NAMALWA (cell line): ENCODE results near the gene MAML3.

Source experiments
- DNase-seq: peaks from one replicate; pipeline ENCODE4 v3.0.0-alpha.2; 2015; ENCODE audit warnings: low spot score

MAML3 gene

GRCh38 chr4:140046016-140046415 lies 108.0 kb downstream of the MAML3 start:
- no peak for DNase-seq

DNA sequence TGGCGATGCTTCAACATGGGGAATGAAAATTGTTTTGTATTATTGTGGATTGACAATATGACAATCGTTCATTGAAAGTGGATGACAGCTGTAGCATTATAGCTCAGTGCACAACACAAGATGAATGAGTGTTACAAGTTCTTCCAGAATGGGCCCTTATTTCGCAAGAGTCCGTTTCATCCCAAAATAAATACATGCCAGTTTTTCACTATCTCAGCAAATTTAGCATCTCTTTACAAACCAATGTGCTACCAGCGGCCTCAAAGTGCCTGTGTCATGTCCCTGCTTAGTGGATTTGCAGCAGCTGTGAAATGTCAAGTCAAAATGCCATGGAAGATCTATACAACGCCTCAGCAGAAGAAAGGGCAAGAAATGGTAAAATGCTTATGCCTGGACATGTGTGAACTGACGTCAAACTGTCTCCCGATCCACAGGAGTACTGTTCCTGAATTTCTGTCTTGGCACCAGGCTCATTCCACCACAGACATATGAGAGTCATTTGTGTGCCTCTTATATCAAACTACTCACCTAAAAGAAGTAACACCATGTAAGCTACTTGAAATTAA lies 109.6 kb downstream of the MAML3 start:
- no peak for DNase-seq

DNA sequence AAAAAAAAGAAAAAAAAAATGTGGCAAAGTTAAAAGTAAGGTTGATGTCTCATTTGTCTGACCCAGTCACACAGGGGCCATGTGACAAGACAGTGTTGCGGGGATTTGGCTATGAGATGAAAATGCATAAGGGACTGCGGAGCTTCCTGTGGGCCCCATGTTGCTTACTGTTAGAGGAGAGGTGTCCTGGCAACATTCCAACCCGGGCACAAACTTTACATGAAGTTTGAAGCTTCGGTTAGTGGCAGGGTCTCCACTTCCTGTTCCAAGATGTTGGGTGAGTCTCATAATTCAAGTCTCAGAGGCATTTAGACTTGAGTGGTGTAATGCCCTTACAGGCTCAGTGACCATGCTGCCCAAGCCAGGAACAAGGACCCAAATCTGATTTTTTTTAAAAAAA lies 111.3 kb downstream of the MAML3 start:
- DNase-seq = no peak

DNA sequence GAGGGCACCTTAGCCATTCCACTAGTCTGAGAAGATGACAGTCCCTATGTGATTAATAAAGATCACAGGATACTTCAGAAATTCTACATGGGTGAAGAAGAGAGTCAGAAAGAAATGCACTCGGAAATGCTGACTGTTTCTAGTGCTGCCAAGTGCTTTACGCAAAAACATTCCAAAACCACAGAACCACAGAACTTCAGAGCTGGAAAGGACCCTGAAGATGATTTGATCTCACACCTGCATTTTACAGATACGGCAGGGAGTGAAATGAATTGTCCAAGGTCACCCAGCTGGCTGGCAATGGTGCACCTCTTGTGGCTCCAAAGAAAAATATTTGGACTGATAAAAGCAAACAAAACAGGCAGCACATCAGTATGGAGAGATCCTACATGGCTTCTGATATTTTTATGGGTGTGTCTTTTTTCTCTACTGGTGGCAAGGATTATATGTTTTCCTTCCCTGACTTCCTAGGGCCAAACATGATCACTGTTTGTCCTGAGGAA lies 115.9 kb downstream of the MAML3 start:
- DNase-seq = no peak

DNA sequence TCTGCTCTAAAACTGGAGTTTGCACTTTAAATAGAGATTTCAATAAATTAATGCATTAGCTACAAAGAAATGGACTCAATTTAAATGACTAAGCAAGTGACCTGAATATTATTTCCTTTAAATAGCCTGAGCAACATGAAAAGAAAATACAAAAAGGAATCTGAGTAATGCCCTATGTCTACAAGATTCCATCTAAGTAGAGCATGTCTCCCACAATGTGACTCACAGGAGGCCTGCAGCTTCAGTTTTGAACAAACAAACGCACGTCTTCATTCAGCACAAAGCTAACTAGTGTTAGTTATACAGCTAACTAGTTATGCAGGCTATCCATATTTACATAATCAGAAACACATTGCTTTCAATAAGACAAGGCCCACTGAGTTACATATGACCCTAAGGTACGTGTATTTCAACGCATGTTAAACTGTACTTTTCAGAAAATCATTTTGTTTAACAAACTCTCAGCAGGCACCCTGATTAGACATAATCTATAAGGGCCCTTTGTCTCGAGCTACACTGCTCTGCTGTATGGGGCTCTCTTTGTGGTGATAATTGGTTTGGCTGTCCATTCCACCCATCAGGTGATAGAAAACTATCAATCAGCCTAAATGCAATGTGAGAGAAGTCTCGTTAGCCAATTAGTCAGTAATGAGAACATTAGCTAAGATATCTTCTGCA lies 116.5 kb downstream of the MAML3 start:
- DNase-seq = no peak

DNA sequence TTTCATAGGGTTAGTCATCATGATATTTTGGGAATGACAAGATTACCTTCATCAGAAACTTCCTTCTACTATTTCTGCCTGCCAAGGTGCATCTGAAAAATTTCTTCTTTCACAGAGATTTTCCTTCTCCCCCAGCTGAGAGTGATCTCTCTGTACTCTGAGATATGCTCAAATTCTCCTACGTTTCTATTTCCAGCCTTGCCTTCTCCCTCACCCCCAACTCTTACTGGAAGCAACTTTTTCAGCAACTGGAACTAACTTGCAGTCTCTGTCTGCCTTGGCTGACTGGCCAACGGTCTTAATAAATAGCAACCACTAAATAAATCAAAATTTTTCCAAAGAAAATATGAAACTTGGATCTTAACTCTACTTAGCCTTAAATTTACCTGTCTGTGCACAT lies 122.3 kb downstream of the MAML3 start:
- DNase-seq = no peak

DNA sequence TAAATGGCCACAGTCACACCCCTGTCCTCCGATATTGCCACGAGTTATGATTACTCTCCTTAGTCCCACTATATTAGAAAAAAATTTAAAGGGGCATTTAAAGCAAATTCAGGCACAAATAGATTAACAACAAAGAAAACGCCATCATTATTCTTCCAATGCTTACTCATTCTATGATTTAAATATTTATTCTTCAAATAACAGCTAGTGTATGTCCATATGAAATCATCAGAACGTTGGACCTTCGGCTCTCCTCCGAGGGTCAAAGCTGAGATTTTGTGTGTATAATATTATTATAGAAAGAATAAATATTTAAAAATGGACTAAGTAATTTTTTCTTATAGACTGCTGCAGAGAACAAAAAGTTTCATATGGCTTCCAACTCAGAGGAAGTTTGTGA lies 122.9 kb downstream of the MAML3 start:
- DNase-seq = no peak

DNA sequence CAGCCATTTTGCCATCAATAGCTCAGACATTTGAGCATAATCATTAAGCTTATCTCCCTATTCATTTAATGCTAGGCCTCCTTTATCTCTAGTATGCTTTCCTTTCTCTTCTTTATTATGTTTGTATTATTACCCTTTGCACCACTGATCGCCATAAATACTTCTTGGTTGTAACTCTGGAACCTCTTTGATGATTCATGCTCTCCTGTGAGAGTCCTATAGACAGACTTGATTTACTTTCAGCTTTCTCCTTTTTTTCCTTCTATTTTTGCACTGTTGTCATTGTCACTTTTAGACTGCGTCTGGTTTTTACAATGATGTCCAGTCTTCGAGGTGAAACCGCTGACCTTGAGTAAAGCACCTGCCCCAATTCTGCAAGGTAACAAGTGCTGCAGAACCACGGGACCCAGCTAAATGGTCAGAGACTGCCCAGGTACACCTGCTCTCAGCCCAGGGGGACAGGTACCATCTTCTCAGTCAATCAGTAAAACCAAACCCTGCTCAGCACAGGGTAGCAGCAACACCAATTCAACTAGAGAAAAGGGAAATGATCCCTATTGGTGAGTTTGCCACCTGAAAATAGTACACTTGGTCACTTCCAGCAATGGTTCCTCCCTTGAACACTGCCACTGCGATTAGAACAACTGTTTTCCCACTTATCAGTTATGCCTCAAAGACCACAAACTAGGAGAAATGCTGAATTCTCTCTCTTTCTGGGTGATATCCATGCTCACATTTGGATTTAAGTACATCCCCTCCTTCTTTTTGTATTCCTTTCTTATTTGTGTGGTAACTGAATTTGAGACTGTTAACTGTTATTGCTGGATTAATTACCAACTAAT lies 125.1 kb downstream of the MAML3 start:
- no peak for DNase-seq

DNA sequence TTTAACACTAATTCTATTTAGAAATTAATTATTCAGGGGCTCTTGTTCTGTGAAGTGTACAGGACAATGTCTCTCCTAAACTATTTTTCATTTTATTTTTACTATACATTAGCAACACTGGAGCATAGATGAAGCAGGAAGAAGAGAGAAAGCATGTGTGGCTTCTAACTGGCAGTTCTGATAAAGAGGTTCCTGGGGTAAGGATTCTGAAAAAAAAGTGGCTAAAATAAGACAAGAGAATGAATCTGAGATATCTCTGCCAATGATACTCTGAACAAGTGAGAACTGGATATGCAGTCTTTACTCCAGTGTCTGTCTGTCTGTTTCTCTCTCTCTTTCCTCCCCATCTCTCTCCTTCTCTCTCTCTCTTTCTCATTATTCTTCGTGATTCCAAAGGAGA lies 125.9 kb downstream of the MAML3 start:
- no peak for DNase-seq

GRCh38 chr4:140027101-140027500 lies 126.9 kb downstream of the MAML3 start:
- DNase-seq = no peak

GRCh38 chr4:140025470-140025869 lies 128.5 kb downstream of the MAML3 start:
- no peak for DNase-seq

- DNase-seq = no peak
Measured at GRCh38 chr4:140020457-140021361, 133.3 kb downstream of the MAML3 start.

DNA sequence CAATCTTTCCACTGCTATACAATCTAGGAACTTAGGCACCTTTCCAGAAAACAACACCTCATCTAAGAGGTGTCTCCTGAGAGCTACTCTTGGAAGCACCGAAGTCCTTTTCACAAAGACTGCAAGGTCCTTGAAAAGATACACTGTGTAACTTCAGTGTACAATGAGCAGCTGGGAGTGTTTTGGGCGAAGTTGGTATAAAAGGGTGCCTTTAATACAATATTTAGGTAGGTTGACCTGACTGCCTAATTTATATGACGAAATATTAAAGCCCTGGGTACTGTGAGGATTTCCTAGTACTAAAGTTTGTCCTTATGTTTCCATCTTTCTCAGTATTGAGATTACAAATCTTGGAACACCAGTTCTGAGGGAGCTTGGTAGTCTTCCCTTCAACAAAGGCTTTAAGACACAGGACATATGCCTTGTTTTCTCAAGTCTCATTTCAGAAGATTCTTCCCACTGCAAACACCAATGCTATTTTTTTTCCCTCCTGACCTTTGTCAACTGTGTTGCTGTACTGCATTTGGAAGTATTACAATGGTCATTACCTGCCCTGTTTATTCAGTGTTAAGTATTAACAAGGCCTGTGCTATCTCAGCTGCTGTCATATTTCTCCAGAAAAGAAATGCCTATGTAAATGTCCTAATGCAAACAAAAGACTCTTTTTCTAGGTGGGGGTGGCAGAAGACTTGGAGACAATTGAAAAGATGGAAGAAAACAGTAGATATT lies 134.2 kb downstream of the MAML3 start:
- no peak for DNase-seq

DNA sequence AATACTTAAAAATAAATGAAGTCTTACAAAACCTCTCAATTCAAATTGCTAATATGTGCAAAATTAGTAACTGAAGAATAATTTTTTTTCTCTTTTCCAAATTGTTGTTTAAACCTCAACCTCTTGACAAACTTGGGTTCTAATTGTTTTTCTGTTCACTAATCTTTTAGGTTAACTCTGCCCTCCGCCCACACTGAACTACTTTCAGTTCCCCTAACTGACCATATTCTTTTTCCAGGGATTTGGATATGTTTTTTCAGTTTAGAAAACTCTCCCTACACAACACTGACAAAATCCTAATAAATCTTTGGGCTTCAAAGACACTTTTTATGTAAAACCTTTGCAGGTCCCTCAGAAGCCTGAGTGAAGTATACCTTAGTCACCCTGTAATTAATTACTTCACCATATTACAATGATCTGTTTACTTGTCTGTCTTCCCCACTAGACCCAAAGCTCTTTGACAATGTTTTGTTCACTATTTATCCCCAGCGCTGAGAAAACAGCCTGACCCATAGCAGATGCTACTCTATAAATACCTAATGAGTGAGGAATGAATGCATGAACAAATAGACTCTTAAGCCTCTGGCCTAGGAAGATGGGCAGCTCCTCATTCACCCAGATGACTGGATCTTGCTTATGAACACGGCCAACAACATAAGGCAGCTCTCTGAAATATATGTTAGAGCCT lies 134.9 kb downstream of the MAML3 start:
- no peak for DNase-seq

DNA sequence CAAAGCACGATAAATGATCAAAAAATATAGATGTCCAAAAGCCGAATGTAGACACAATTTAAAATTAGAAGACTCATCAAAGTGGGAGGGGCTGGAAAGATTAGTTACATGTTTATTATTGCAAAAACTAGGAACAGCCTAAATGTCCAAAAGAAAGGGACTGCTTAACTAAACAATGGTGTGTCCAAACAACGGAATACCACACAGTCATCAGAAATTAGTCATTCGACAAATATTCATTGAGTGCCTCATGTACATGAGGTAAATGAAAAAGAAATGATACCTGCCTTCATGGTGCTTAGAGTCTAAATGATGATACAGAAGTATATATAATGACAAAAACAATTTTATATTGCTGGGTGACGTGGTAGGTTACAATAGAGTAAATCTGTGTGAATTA lies 139.7 kb downstream of the MAML3 start:
- no peak for DNase-seq

DNA sequence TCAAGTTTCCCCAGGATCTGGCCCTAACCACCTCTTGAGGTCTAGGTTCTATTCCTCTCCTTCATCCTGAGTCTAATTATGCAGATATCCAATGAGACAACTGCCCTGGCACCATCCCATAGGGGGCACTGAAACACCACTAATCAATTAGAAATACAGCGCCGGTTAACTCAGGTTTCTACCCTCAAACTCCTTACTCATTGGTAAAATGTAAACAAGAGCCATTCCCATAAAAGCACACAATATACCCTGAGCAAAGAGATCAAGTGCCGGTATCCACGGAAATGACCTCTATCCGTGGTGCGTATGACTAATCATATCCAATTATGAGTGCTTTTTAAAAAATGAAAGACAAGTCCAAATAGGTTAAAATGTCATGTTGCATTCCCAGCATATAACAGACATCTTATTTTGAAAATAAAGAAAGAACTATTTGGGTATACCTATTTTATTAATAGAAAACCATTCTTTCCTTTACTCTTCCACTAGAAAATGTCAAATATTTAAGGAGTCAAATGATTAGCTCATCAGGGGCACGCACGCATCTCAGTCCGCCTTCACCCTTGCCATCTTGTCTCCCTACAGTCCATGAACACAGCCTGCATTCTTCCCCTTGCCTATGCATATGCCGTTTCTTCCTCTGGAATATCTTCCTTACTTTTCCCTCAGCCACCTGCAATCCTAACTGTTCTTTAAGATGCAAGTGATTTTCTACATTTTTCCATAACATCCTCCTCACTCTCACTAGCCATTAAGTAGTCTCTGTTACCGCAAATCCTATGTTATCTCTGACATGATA lies 141.1 kb downstream of the MAML3 start:
- peak; percentile 64 for DNase-seq

DNA sequence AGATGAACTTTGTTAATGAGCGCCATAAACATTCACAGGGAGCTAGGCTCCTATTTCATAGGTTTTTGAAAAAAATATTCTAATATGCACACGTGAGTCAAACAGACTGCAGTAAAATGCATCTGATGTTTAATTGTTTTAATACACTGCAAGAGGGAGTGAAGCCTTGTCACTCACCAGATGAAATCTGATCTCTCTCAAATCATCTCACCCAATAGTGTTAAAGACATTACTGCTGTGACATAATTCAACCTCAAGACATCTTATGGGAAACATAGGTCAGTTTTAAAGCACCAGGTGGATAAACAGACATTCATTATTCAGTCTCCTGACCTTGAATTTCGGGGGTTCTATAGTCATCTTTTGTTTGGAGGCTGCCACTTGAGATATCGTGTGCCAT lies 148.3 kb downstream of the MAML3 start:
- DNase-seq = no peak

- DNase-seq = no peak
Measured at GRCh38 chr4:140004922-140005627, 148.9 kb downstream of the MAML3 start.

DNA sequence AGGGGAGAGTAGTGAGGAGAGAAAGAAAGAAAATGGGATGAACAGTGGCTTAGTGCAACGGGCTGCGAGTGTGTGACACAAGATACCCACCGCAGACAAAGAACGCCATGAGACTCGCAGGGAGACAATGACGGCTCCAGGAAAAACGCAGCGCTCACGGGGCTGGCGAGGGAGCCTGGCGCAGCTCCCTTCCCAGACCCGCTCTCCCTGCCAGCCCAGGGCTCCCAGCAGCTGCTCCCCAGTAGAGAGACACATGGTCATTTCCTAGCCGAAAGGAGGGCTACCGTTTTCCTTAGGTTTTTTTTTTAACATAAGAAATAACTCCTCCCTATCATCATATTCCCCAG lies 149.5 kb downstream of the MAML3 start:
- no peak for DNase-seq
